HCT116 (cell line): Measurements from ENCODE around the gene CARMIL1.

ENCODE experiments used
- CTCF ChIP-seq, 3 experiments: fragments of 200-600 bp in 1 of 3; sonication (generic) in 1 of 3; IDR thresholded peaks in 2 of 3; conservative IDR thresholded peaks in 1 of 3; 2 replicates each; pipeline ENCODE4 v1.5.1; 2012 to 2017; ENCODE audit warnings: low read depth in 2 of 3, low read length in 2 of 3, antibody characterized with exemption in 1 of 3, borderline replicate concordance in 1 of 3, control low read depth in 1 of 3, mild to moderate bottlenecking in 1 of 3, mixed read lengths in 1 of 3, mixed run types in 1 of 3, moderate library complexity in 1 of 3; ENCODE audit not compliant: insufficient read depth in 1 of 3
- POLR2A ChIP-seq: IDR thresholded peaks from 2 replicates; pipeline ENCODE4 v1.7.0; 2011; ENCODE audit warnings: borderline replicate concordance; ENCODE audit not compliant: insufficient read depth, insufficient read length; ENCODE audit errors: extremely low read depth
- REST ChIP-seq: IDR thresholded peaks from 2 replicates; pipeline ENCODE4 v1.6.1; 2012; ENCODE audit warnings: low read depth
- SIN3A ChIP-seq: IDR thresholded peaks from 2 replicates; pipeline ENCODE4 v1.6.1; 2012; ENCODE audit warnings: low read depth
- TCF7L2 ChIP-seq: IDR thresholded peaks from 2 replicates; pipeline ENCODE4 v1.7.0; 2011; ENCODE audit warnings: borderline replicate concordance, inconsistent platforms; ENCODE audit not compliant: insufficient read depth, insufficient read length; ENCODE audit errors: extremely low read depth
- YY1 ChIP-seq: IDR thresholded peaks from 2 replicates; pipeline ENCODE4 v1.6.1; 2011; ENCODE audit warnings: low read length, low read depth, moderate library complexity, mild to moderate bottlenecking; ENCODE audit not compliant: insufficient replicate concordance; ENCODE audit errors: extremely low read depth
- ZBTB33 ChIP-seq: IDR thresholded peaks from 2 replicates; pipeline ENCODE4 v1.6.1; 2011; ENCODE audit warnings: mild to moderate bottlenecking, low read length, moderate library complexity; ENCODE audit not compliant: insufficient replicate concordance; ENCODE audit errors: extremely low read depth
- TF ChIP-seq, protein P1 (sequence below): IDR thresholded peaks from 2 replicates; pipeline ENCODE4 v1.6.1; 2012

DNA sequence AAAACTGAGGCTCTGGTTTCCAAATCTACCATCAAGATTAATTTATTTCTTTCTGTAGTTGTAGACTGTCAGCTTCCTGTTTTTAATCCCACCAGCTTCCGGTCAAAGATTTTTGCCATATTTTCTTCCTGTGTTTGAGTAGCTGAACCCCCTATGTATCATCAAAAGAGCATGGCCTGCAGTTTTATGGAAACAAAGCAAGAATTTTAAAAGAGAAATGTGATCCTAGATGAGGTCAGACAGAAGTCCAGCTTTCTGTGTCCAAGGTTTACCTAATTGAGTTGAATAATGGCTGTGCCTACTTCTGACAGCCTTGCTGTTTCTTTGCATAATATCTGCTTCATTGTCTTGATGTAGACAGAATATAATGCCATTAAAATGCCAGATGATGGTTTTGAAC is 163.7 kb downstream of the CARMIL1 start:
- TF ChIP-seq CTCF (IDR thresholded peaks at IDR 0.05 in 2 of 3, conservative IDR thresholded peaks at IDR 0.05 in 1 of 3; ENCODE audit: borderline replicate concordance in 1 of 3, insufficient read depth in 1 of 3, low read depth in 2 of 3, low read length in 2 of 3) (no peak), YY1 (no peak), REST (no peak), POLR2A (no peak), SIN3A (no peak), ZBTB33 (no peak), TCF7L2 (no peak)
- TF ChIP-seq, protein P1, sequence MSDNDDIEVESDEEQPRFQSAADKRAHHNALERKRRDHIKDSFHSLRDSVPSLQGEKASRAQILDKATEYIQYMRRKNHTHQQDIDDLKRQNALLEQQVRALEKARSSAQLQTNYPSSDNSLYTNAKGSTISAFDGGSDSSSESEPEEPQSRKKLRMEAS, result no peak
